ENCODE data around the gene DUSP5. TPM values are rescaled to one million over a fixed set of nuclear protein-coding genes. Genes with fewer than 3 reads are reported as not detected.
"Not testable (repeated sequence)": the region's sequence is repeated elsewhere in the genome, so short reads cannot be mapped to it uniquely, and the experiment has no call there.

The DUSP5 gene
- total RNA-seq, 1 experiment from 2014 or later, result 106 TPM

DNA sequence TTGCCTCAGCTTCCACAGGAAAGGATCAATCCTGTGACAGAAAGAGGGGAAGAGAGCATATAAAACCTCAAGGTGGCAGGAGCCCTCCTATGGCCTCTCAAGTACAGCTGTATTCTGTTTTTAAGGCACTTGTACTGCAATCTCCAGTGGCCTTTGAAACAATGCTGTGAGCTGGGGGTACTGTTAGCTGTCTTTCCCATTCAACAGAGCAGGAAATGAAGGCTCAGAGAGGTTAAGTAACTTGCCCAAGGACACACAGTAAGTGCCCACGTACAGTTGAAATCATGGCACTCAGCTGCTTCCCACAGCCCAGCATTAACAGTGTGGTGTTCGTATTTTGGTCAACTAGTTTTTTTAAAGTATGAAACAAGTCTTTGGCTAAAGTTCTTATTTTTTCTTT lies 34.0 kb downstream of the DUSP5 start:
- H3K27me3 Mint-ChIP-seq (ENCODE audit: insufficient read depth, unreplicated experiment), result no peaks in the 10 kb centered on the region
- H3K4me3 Mint-ChIP-seq (ENCODE audit: unreplicated experiment), result no peak overlapping the region
- TF ChIP-seq, protein P1, sequence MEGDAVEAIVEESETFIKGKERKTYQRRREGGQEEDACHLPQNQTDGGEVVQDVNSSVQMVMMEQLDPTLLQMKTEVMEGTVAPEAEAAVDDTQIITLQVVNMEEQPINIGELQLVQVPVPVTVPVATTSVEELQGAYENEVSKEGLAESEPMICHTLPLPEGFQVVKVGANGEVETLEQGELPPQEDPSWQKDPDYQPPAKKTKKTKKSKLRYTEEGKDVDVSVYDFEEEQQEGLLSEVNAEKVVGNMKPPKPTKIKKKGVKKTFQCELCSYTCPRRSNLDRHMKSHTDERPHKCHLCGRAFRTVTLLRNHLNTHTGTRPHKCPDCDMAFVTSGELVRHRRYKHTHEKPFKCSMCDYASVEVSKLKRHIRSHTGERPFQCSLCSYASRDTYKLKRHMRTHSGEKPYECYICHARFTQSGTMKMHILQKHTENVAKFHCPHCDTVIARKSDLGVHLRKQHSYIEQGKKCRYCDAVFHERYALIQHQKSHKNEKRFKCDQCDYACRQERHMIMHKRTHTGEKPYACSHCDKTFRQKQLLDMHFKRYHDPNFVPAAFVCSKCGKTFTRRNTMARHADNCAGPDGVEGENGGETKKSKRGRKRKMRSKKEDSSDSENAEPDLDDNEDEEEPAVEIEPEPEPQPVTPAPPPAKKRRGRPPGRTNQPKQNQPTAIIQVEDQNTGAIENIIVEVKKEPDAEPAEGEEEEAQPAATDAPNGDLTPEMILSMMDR (IDR thresholded peaks at IDR 0.05; ENCODE audit: unreplicated experiment), result no peak
- ChIA-PET POLR2A (no interaction called here), CTCF (interaction anchor here (0.6 to 3.1 kb wide), 4 partner anchors 15 to 308 kb away, joined by 3 to 13 read pairs (median 4); no protein-coding TSS in a partner anchor)
- no peak for DNase-seq (ENCODE audit: unreplicated experiment)
- BruUV-seq (replicated peaks), result no TSS peak
- H3K36me3 Mint-ChIP-seq (ENCODE audit: insufficient read depth, unreplicated experiment), result no peaks in the 10 kb centered on the region
- intact Hi-C loops (cut with micrococcal nuclease), result no loop called here
- no peak overlapping the region for H3K27ac Mint-ChIP-seq (ENCODE audit: low read depth, unreplicated experiment)
- no peaks in the 10 kb centered on the region for H3K9me3 Mint-ChIP-seq (ENCODE audit: unreplicated experiment)
- H3K4me1 Mint-ChIP-seq (ENCODE audit: insufficient read depth, unreplicated experiment), result peaks cover 5% of the 10 kb centered on the region

DNA sequence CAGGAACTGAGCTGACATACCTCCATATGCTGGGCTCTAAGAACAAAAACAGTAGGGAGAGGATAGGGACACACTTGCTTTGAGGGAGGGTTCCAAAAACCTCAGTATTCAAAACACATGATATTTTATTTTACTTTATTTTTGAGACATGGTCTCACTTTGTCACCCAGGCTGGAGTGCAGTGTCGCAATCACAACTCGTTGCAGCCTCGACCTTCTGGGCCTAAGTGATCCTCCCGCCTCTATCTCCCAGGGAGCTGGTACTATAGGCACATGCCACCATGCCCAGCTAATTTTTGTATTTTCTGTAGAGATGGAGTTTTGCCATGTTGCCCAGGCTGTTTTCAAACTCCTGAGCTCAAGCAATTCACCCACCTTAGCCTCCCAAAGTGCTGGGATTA lies 34.9 kb downstream of the DUSP5 start:
- H3K4me1 Mint-ChIP-seq (ENCODE audit: insufficient read depth, unreplicated experiment); DNase-seq (ENCODE audit: unreplicated experiment); H3K9me3 Mint-ChIP-seq (ENCODE audit: unreplicated experiment); H3K36me3 Mint-ChIP-seq (ENCODE audit: insufficient read depth, unreplicated experiment); H3K4me3 Mint-ChIP-seq (ENCODE audit: unreplicated experiment); H3K27ac Mint-ChIP-seq (ENCODE audit: low read depth, unreplicated experiment); H3K27me3 Mint-ChIP-seq (ENCODE audit: insufficient read depth, unreplicated experiment); BruUV-seq (replicated peaks); intact Hi-C loops (cut with micrococcal nuclease): not testable (repeated sequence)
- POLR2A ChIA-PET, result interaction anchor here (0.9 kb wide), 1 partner anchor 17 kb away, joined by 7 read pairs; no protein-coding TSS in a partner anchor
- CTCF ChIA-PET, result interaction anchor here (3.1 kb wide), 1 partner anchor 14 kb away, joined by 13 read pairs; no protein-coding TSS in a partner anchor

DNA sequence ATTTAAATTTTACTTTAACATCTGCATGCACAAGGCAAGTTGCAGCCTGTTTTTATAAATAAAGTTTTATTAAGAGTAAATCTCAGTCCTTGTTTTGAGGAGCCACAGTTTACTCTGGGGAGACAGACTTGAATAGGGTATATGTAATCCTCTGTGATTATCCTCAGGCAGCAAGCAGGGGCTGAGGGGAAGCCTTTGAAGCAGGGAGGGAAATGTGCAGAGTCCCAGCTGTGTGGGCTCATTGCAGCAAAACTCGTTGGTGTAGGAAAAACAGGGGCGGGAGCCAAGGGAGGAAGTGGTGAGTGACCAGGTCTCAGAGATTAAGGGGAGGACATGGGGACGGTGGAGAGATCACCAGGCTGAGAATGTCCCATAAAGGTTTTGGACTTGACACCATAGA lies 35.4 kb downstream of the DUSP5 start:
- TF ChIP-seq, protein P1 (IDR thresholded peaks at IDR 0.05; ENCODE audit: unreplicated experiment), result no peak
- H3K36me3 Mint-ChIP-seq (ENCODE audit: insufficient read depth, unreplicated experiment), result no peaks in the 10 kb centered on the region
- intact Hi-C loops (cut with micrococcal nuclease), result no loop called here
- no peaks in the 10 kb centered on the region for H3K27me3 Mint-ChIP-seq (ENCODE audit: insufficient read depth, unreplicated experiment)
- POLR2A ChIA-PET, result interaction anchor here (0.9 kb wide), 1 partner anchor 16 kb away, joined by 7 read pairs; no protein-coding TSS in a partner anchor
- no peak overlapping the region for H3K27ac Mint-ChIP-seq (ENCODE audit: low read depth, unreplicated experiment)
- H3K9me3 Mint-ChIP-seq (ENCODE audit: unreplicated experiment), result no peaks in the 10 kb centered on the region
- no peak for DNase-seq (ENCODE audit: unreplicated experiment)
- CTCF ChIA-PET, result interaction anchor here (0.6 to 3.1 kb wide), 4 partner anchors 14 to 264 kb away, joined by 3 to 13 read pairs (median 4); no protein-coding TSS in a partner anchor
- BruUV-seq (replicated peaks), result no TSS peak
- no peak overlapping the region for H3K4me3 Mint-ChIP-seq (ENCODE audit: unreplicated experiment)
- peaks cover 5% of the 10 kb centered on the region for H3K4me1 Mint-ChIP-seq (ENCODE audit: insufficient read depth, unreplicated experiment)

DNA sequence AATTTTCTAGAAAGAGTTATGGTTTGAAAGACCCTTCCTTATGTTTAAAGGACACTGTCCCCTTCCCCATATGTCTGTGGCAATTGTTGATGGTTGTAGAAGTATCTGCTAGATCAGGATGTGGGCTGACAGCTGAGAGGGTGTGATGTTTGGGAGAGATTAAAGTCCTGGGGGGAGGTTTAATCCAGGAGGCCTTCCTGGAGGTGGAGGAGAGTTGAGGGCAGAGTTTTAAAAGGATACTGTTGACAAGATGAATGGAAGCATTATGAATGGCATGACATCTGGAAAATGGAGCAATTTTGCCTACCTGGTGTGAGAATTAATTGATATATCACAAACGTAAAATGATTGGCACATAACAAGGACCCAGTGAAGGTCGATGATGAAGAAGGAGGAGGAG lies 36.9 kb downstream of the DUSP5 start:
- ChIA-PET CTCF (interaction anchor here (0.5 to 0.7 kb wide), 3 partner anchors 13 to 1918 kb away, joined by 3 to 5 read pairs (median 4); no protein-coding TSS in a partner anchor), POLR2A (no interaction called here)
- H3K4me1 Mint-ChIP-seq (ENCODE audit: insufficient read depth, unreplicated experiment), result peaks cover 5% of the 10 kb centered on the region
- H3K9me3 Mint-ChIP-seq (ENCODE audit: unreplicated experiment), result no peaks in the 10 kb centered on the region
- intact Hi-C loops (cut with micrococcal nuclease), result no loop called here
- H3K4me3 Mint-ChIP-seq (ENCODE audit: unreplicated experiment), result no peak overlapping the region
- no TSS peak for BruUV-seq (replicated peaks)
- TF ChIP-seq, protein P1 (IDR thresholded peaks at IDR 0.05; ENCODE audit: unreplicated experiment), result no peak
- no peak overlapping the region for H3K27ac Mint-ChIP-seq (ENCODE audit: low read depth, unreplicated experiment)
- H3K27me3 Mint-ChIP-seq (ENCODE audit: insufficient read depth, unreplicated experiment), result no peaks in the 10 kb centered on the region
- H3K36me3 Mint-ChIP-seq (ENCODE audit: insufficient read depth, unreplicated experiment), result no peaks in the 10 kb centered on the region
- DNase-seq (ENCODE audit: unreplicated experiment), result no peak
